CD4-positive, alpha-beta T cell (primary cell): ENCODE results near the gene BNC1. TPM values are rescaled to one million over a fixed set of nuclear protein-coding genes. Genes with fewer than 3 reads are reported as not detected.

Experiments
- ATAC-seq: fragments of 200-7000 bp; cut with Tn5 transposase; one replicate; pipeline ENCODE4 v1.10.0; 2022; ENCODE audit warnings: mild to moderate bottlenecking; ENCODE audit not compliant: poor library complexity
- CTCF ChIA-PET: fragments of 350-600 bp; sonication (Branson Sonifier 250); formaldehyde crosslinking; loops from one replicate; lab custom pipeline; 2021; ENCODE audit warnings: antibody characterized with exemption, inconsistent platforms; lab: Charles Lee
- POLR2A ChIA-PET: fragments of 350-600 bp; sonication (Branson Sonifier 250); formaldehyde crosslinking; loops from one replicate; lab custom pipeline; 2021; ENCODE audit warnings: antibody characterized with exemption, inconsistent platforms; lab: Charles Lee
- DNase-seq, 14 experiments: peaks; one replicate each; pipeline ENCODE4 v3.0.0-alpha.2; 2013 to 2020; ENCODE audit warnings: mixed read lengths in 2 of 14
- H3K27ac ChIP-seq, 2 donors: one replicate each; pipeline versions ENCODE4 v1.5.1 to v1.7.0; 2013; ENCODE audit warnings: low read length in 2 of 2, low read depth in 1 of 2, mild to moderate bottlenecking in 1 of 2
- H3K27me3 ChIP-seq, 2 experiments: 1 replicate in 1 of 2; 2 replicates in 1 of 2; pipeline versions ENCODE4 v1.6.1 to v1.7.0; 2013; ENCODE audit warnings: low read length in 2 of 2, control low read depth in 1 of 2, mild to moderate bottlenecking in 1 of 2, moderate library complexity in 1 of 2; ENCODE audit not compliant: insufficient read depth in 2 of 2, control insufficient read depth in 1 of 2
- H3K36me3 ChIP-seq: one replicate; pipeline ENCODE4 v1.6.1; 2013; ENCODE audit warnings: low read length, control low read depth; ENCODE audit not compliant: insufficient read depth
- H3K4me1 ChIP-seq: one replicate; pipeline ENCODE4 v1.6.1; 2013; ENCODE audit warnings: low read length, control low read depth; ENCODE audit not compliant: insufficient read depth
- H3K4me3 ChIP-seq: one replicate; pipeline ENCODE4 v1.5.1; 2013; ENCODE audit warnings: mild to moderate bottlenecking, low read length, moderate library complexity
- H3K9me3 ChIP-seq, 2 experiments: 1 replicate in 1 of 2; 2 replicates in 1 of 2; pipeline versions ENCODE4 v1.6.1 to v1.7.0; 2013; ENCODE audit warnings: low read length in 2 of 2, mild to moderate bottlenecking in 2 of 2, control low read depth in 1 of 2, moderate library complexity in 1 of 2; ENCODE audit not compliant: control insufficient read depth in 1 of 2, insufficient read depth in 1 of 2
- H3K27ac Mint-ChIP-seq: one replicate; pipeline ENCODE4 v1.8.0; 2020; ENCODE audit warnings: mixed read lengths
- H3K27me3 Mint-ChIP-seq: one replicate; pipeline ENCODE4 v1.8.0; 2021; ENCODE audit warnings: mixed read lengths
- H3K36me3 Mint-ChIP-seq: one replicate; pipeline ENCODE4 v1.8.0; 2021; ENCODE audit warnings: low read depth, mixed read lengths
- H3K4me1 Mint-ChIP-seq: one replicate; pipeline ENCODE4 v1.8.0; 2021; ENCODE audit warnings: low read depth, mixed read lengths
- H3K4me3 Mint-ChIP-seq: one replicate; pipeline ENCODE4 v1.8.0; 2020; ENCODE audit warnings: mild to moderate bottlenecking, mixed read lengths
- H3K9me3 Mint-ChIP-seq: one replicate; pipeline ENCODE4 v1.8.0; 2020; ENCODE audit warnings: mixed read lengths
- CTCF ChIP-seq: fragments of 200-600 bp; IDR thresholded peaks from one replicate; pipeline ENCODE4 v1.8.0; 2022; ENCODE audit warnings: antibody characterized with exemption, mild to moderate bottlenecking
- intact Hi-C, 2 experiments: fragments of 100-400 bp; cut with DNase I in 1 of 2; cut with micrococcal nuclease in 1 of 2; formaldehyde crosslinking; loops; one replicate each; pipeline versions ENCODE4 v1.15.1 to v1.9.0; 2023 to 2025; cut with DNase I, micrococcal nuclease
- total RNA-seq, 174 experiments: library from RNA in 2 of 174; stranded (reverse) in 2 of 174; gene quantifications; one replicate each; pipeline ENCODE4 v1.2.3 and lab custom pipeline; 2021 to 2026

The BNC1 gene
- total RNA-seq, 2 experiments from 2014 or later: not detected

DNA sequence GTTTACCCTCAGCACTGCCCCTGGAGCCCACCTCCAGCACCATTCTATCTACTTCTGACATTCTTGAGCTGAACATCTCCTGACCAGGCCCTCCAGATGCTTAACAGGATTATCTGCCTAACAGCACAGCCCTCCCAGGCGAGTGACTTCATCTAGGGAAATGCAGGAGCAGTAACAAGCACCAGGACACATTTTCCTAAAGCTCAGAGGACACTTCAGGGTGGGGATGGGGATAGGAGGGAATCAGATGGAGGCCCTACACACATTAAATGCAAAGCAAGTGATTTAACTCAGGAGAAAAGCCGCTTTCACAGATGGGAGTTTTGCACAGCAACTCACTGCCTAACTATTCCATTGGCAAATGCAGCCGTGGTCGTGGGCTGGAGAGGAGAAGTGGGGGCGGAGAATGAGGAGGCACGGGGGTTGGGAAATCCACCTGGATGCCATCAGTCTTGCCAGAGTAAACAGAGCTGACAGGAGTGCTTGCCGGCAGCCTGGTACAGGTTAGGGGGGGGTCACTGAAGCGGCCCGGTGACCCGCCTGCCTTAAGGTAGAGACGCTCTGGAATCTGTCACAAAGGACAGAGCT is 21.3 kb upstream of the BNC1 start:
- H3K27me3 Mint-ChIP-seq: peaks cover 55% of the 10 kb centered on the region
- Histone ChIP-seq H3K27ac (no peak overlapping the region), H3K4me1 (no peaks in the 10 kb centered on the region), H3K9me3 (no peaks in the 10 kb centered on the region), H3K36me3 (no peaks in the 10 kb centered on the region), H3K4me3 (no peak overlapping the region), H3K27me3 (peaks cover 12 to 14% of the 10 kb centered on the region in 2 experiments)
- no peaks in the 10 kb centered on the region for H3K9me3 Mint-ChIP-seq
- H3K4me3 Mint-ChIP-seq: no peak overlapping the region
- ChIA-PET CTCF (no interaction called here), POLR2A (no interaction called here)
- ATAC-seq: no peak
- no peak for DNase-seq
- no peak overlapping the region for H3K27ac Mint-ChIP-seq
- no peak for TF ChIP-seq CTCF
- intact Hi-C loops: no loop called here
- H3K4me1 Mint-ChIP-seq: no peaks in the 10 kb centered on the region
- no peaks in the 10 kb centered on the region for H3K36me3 Mint-ChIP-seq

DNA sequence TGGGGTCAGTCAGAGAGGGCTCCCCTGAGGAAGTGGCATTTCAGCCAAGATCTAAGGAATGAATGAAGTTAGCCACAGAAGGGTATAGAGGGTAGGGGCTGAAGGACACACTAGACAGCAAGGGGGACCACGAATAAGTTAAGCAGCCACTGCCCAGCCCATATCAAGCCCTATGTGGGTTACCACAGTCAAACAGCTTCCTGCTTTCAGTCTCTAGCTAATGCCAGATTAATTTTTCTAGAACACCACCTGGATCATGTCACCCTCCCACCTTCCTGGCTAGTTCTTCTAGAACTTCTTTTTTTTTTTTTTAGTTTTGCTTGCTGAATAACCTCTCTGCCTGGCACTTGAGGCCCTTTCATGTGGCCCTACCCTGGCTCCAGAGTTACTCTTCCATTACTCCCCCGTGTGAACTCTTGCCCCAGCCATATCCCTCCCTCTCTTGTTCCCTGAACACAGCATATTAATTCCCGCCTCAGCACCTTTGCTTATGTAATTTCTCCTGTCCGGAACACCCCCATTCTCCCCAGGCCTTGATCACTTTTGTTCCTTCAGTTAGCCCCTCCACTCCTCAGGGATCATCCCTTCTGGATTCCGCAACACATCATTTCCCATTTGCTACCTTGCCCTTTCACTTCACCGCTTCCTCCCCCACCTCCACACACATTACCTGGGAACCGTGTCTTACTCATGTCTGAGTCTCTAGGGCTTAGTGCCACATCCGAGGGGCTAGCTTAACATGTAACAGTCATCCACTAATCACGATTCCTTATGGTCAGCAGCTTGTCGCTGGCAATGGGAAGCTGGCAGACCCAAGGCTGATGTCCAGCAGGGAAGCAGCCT is 20.6 kb upstream of the BNC1 start:
- ATAC-seq (no peak), DNase-seq (no peak)
- Histone ChIP-seq H3K4me1 (no peaks in the 10 kb centered on the region), H3K36me3 (no peaks in the 10 kb centered on the region), H3K4me3 (no peak overlapping the region), H3K9me3 (no peaks in the 10 kb centered on the region), H3K27me3 (peaks cover 12 to 18% of the 10 kb centered on the region in 2 experiments), H3K27ac (no peak overlapping the region)
- intact Hi-C loops: no loop called here
- Mint-ChIP-seq H3K4me3 (no peak overlapping the region), H3K9me3 (no peaks in the 10 kb centered on the region), H3K4me1 (no peaks in the 10 kb centered on the region), H3K27ac (no peak overlapping the region), H3K27me3 (peaks cover 57% of the 10 kb centered on the region), H3K36me3 (no peaks in the 10 kb centered on the region)
- TF ChIP-seq CTCF: no peak
- CTCF ChIA-PET: no interaction called here
- POLR2A ChIA-PET: no interaction called here

DNA sequence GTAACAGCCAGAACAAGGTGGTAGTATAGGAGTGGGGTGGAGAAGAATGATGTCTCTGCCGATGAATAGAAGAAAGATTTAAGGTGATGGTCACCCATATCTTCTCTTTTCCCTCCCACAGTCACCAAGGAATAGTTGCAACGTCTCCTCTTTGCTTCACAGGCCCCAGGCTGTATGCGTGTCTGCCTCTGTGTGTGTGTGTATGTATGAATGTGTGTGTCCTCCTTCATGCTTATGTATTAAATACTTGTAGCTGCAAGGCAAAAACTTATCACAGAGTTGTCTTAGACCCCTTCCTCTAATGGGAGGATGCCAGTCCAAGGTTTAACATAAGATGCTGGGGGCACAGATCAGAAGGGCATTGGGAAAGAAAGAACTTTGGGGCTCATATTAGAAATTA is 19.1 kb upstream of the BNC1 start:
- Mint-ChIP-seq H3K36me3 (no peaks in the 10 kb centered on the region), H3K4me3 (no peak overlapping the region), H3K27ac (no peak overlapping the region), H3K9me3 (no peaks in the 10 kb centered on the region), H3K27me3 (peaks cover 60% of the 10 kb centered on the region), H3K4me1 (no peaks in the 10 kb centered on the region)
- Histone ChIP-seq H3K4me1 (no peaks in the 10 kb centered on the region), H3K27ac (no peak overlapping the region), H3K27me3 (peaks cover 16 to 18% of the 10 kb centered on the region in 2 experiments), H3K4me3 (no peak overlapping the region), H3K9me3 (no peaks in the 10 kb centered on the region), H3K36me3 (no peaks in the 10 kb centered on the region)
- DNase-seq: no peak
- no peak for ATAC-seq
- POLR2A ChIA-PET: no interaction called here
- no peak for TF ChIP-seq CTCF
- CTCF ChIA-PET: no interaction called here
- intact Hi-C loops: no loop called here
